ENCODE measurements around the gene ERBB4. TPM values are rescaled to one million over a fixed set of nuclear protein-coding genes. Genes with fewer than 3 reads are reported as not detected.

The ERBB4 gene
- total RNA-seq, 3 donors from 2014 or later = 1.6 to 53.1 (median 18.4) TPM

DNA sequence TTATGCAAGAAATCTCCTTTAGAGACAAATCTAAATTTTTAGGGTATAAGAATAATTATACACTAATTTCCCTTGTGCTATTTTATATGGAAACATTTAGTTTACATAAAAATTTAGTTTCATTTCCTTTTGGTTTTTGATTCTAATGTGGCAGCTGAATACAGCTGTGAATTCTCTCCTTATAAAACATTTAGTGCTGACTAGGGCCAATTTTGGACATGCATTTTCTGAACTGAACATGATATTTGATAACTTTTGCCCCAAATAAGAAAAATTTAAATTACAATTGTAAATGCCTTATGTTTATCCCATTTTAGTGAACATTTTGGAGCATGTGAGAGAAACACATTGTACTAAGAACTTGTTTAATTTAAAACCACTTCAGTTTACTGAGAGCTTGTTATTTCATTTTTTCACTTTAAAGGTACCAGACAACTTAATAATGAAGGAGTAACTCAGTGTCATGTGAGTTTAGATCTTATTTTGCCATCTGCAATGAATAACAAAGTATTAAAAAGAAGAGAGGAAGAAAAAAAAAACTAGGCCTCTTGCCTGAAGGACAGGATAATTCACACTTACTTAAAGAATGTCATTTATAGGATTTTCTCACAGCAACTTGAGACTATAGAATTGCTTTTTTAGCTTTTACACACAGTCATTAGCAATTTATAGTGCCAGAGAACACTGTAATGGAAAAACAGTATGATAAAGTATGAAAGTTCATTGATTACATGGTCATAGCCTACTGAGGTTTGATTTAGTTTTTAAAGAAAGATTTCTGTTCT is 209.7 kb downstream of the ERBB4 start:
- H3K4me1 ChIP-seq = no peaks in the 10 kb centered on the region
- no peak overlapping the region for H3K27ac ChIP-seq
- no peaks in the 10 kb centered on the region for H3K27me3 ChIP-seq
- no peaks in the 10 kb centered on the region for H3K9me3 ChIP-seq
- TF ChIP-seq POLR2AphosphoS5 (IDR thresholded peaks at IDR 0.05) (no peak), CTCF (IDR thresholded peaks at IDR 0.05) (no peak), POLR2A (IDR thresholded peaks at IDR 0.05) (no peak)
- intact Hi-C loops (cut with DNase I; ENCODE audit: low total_unique reads) = no loop called here
- no peaks in the 10 kb centered on the region for H3K36me3 ChIP-seq
- no peak overlapping the region for H3K4me3 ChIP-seq
- no peak for DNase-seq (ENCODE audit: low spot score in 2 of 2)

- H3K4me3 ChIP-seq = no peak overlapping the region
- no peaks in the 10 kb centered on the region for H3K36me3 ChIP-seq
- H3K4me1 ChIP-seq = no peaks in the 10 kb centered on the region
- TF ChIP-seq POLR2A (IDR thresholded peaks at IDR 0.05) = no peak
- no peak for TF ChIP-seq POLR2AphosphoS5 (IDR thresholded peaks at IDR 0.05)
- no peak for TF ChIP-seq CTCF (IDR thresholded peaks at IDR 0.05)
- no peak overlapping the region for H3K27ac ChIP-seq
- H3K27me3 ChIP-seq = no peaks in the 10 kb centered on the region
- no peaks in the 10 kb centered on the region for H3K9me3 ChIP-seq
- intact Hi-C loops (cut with DNase I; ENCODE audit: low total_unique reads) = no loop called here
- no peak for DNase-seq (ENCODE audit: low spot score in 2 of 2)
Observed at GRCh38 chr2:212328136-212328535, 210.5 kb downstream of the ERBB4 start.

DNA sequence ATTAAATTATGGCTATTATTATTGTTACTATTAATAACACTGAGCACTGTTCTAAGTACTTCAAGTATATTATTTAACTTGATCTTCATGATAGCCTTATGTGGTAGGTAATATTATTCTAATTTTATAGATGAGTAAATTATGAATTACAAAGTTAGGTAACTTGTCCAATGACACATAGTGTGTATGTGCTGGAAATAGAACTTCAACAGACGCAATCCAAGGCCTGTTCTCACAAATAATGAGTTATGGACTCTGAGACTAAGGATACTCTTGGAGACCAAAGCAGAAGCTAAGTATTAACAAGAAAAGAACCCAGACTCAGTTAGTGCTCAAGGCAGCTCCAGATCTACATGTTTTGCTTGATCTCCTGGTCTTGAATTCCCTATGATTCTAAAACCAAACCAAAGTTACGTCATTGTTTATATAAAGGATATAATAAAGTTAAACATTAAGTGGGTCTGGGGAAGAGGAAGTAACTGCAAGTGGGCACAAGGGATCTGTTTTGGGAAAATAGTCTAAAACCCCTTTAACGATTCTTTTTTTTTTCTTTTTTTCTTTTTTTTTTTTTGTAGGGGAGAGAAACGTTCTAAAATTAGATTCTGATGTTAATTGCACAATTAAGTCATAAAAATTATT is 211.3 kb downstream of the ERBB4 start:
- no peaks in the 10 kb centered on the region for H3K4me1 ChIP-seq
- DNase-seq (ENCODE audit: low spot score in 2 of 2) = no peak
- TF ChIP-seq CTCF (IDR thresholded peaks at IDR 0.05) = no peak
- no peak for TF ChIP-seq POLR2AphosphoS5 (IDR thresholded peaks at IDR 0.05)
- no peak for TF ChIP-seq POLR2A (IDR thresholded peaks at IDR 0.05)
- no peak overlapping the region for H3K4me3 ChIP-seq
- no peaks in the 10 kb centered on the region for H3K9me3 ChIP-seq
- no peaks in the 10 kb centered on the region for H3K36me3 ChIP-seq
- intact Hi-C loops (cut with DNase I; ENCODE audit: low total_unique reads) = no loop called here
- no peaks in the 10 kb centered on the region for H3K27me3 ChIP-seq
- no peak overlapping the region for H3K27ac ChIP-seq

DNA sequence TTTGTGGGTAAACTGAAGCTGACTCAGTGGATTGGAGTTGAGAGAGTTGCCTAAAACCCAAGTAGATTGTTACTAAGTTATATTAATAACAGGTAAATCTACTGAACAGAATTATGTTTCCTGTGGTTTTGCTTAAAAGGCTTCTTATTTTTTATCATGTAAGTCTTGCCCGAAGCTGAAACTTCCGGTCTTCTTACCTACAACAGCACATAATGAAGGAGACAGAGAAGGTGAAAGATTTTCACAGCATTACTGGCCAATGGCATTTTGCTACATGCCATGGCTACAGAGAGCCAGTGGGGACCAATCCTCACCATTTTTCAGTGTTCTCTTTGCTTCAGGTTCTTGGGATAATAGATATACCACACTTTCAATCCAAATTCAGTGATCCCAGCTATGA is 220.0 kb downstream of the ERBB4 start:
- Histone ChIP-seq H3K27ac (no peak overlapping the region), H3K36me3 (no peaks in the 10 kb centered on the region), H3K4me1 (no peaks in the 10 kb centered on the region), H3K27me3 (no peaks in the 10 kb centered on the region), H3K4me3 (no peak overlapping the region), H3K9me3 (no peaks in the 10 kb centered on the region)
- intact Hi-C loops (cut with DNase I; ENCODE audit: low total_unique reads) = no loop called here
- no peak for DNase-seq (ENCODE audit: low spot score in 2 of 2)
- no peak for TF ChIP-seq POLR2AphosphoS5 (IDR thresholded peaks at IDR 0.05)
- no peak for TF ChIP-seq CTCF (IDR thresholded peaks at IDR 0.05)
- no peak for TF ChIP-seq POLR2A (IDR thresholded peaks at IDR 0.05)

DNA sequence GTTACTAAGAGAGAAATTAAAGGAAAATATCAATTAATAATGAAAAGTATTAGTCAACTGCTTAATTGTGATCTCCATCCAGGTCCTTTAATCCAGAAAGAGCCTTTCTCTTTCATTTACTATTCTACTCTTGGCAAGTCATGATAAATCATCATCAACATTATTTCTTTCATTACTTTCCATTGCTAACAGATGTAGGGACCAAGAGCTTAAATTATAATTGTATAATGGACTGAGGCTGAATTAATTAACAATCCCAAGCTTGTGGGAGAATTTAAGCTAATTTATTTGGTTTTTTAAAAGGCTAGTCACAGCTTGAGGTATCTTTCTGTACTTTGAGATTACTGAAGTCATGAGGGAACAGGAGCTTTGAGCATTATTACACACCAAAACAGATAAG is 223.9 kb downstream of the ERBB4 start:
- intact Hi-C loops (cut with DNase I; ENCODE audit: low total_unique reads) = no loop called here
- H3K4me3 ChIP-seq = no peak overlapping the region
- H3K36me3 ChIP-seq = no peaks in the 10 kb centered on the region
- no peaks in the 10 kb centered on the region for H3K27me3 ChIP-seq
- no peak for DNase-seq (ENCODE audit: low spot score in 2 of 2)
- H3K27ac ChIP-seq = no peak overlapping the region
- no peaks in the 10 kb centered on the region for H3K4me1 ChIP-seq
- no peak for TF ChIP-seq CTCF (IDR thresholded peaks at IDR 0.05)
- no peaks in the 10 kb centered on the region for H3K9me3 ChIP-seq

Data from breast epithelium (tissue), 4 donors.